Endothelial cell of umbilical vein (primary cell): Measurements from ENCODE around the gene NABP1. TPM values are rescaled to one million over a fixed set of nuclear protein-coding genes. Genes with fewer than 3 reads are reported as not detected.

Experiments used
- BruUV-seq: library from RNA; stranded (reverse); fragments of 400-500 nt; replicated peaks from 2 replicates; lab custom pipeline; 2021; lab: Mats Ljungman, UMichigan
- CTCF ChIA-PET: fragments of 300-600, 350-600 bp; sonication (Branson Sonifier 250); formaldehyde crosslinking; loops from one replicate; lab custom pipeline; 2021; ENCODE audit warnings: antibody characterized with exemption, inconsistent platforms; lab: Charles Lee
- POLR2A ChIA-PET: fragments of 300-600, 350-600 bp; sonication (Branson Sonifier 250); formaldehyde crosslinking; loops from one replicate; lab custom pipeline; 2021; ENCODE audit warnings: antibody characterized with exemption, inconsistent platforms; lab: Charles Lee
- DNase-seq: peaks from one replicate; pipeline ENCODE4 v3.0.0-alpha.2; 2011; ENCODE audit warnings: low read depth, low spot score
- FAIRE-seq: peaks from 2 replicates; lab custom pipeline; 2011; peaks lifted over from hg19 to GRCh38; lab: Jason Lieb, UNC
- H2AFZ ChIP-seq: 2 replicates; pipeline ENCODE4 v1.6.0; 2012; ENCODE audit warnings: low read depth, low read length, control low read depth, inconsistent platforms
- H3K27ac ChIP-seq: 2 replicates; pipeline ENCODE4 v1.5.1; 2011; ENCODE audit warnings: low read depth, mild to moderate bottlenecking, control low read depth, low read length, moderate library complexity; ENCODE audit not compliant: insufficient read depth
- H3K27me3 ChIP-seq, 2 experiments: 2 replicates each; pipeline versions ENCODE4 v1.6.0 to v1.6.1; 2011; ENCODE audit warnings: low read length in 2 of 2, mixed read lengths in 1 of 2; ENCODE audit not compliant: control insufficient read depth in 2 of 2, insufficient read depth in 2 of 2
- H3K36me3 ChIP-seq, 2 experiments: 2 replicates in 1 of 2; 3 replicates in 1 of 2; pipeline ENCODE4 v1.5.1; 2011; ENCODE audit warnings: low read length in 2 of 2, mild to moderate bottlenecking in 1 of 2, moderate library complexity in 1 of 2; ENCODE audit not compliant: control insufficient read depth in 2 of 2, insufficient read depth in 2 of 2; ENCODE audit errors: extremely low read depth in 1 of 2
- H3K4me1 ChIP-seq: 3 replicates; pipeline ENCODE4 v1.5.1; 2011; ENCODE audit warnings: mild to moderate bottlenecking, low read length; ENCODE audit not compliant: control insufficient read depth, insufficient read depth; ENCODE audit errors: extremely low read depth
- H3K4me2 ChIP-seq: 2 replicates; pipeline ENCODE4 v1.6.1; 2011; ENCODE audit warnings: low read length, control low read depth, mixed read lengths; ENCODE audit not compliant: insufficient read depth
- H3K4me3 ChIP-seq, 3 experiments: fragments of 200-600 bp in 1 of 3; sonication (generic), shearing (Covaris generic) in 1 of 3; replicated peaks in 1 of 3; 2 replicates each; pipeline ENCODE4 v1.5.1; 2011 to 2016; ENCODE audit warnings: control low read depth in 3 of 3, low read length in 3 of 3, mild to moderate bottlenecking in 2 of 3, inconsistent platforms in 1 of 3, low read depth in 1 of 3, moderate library complexity in 1 of 3; ENCODE audit not compliant: insufficient read depth in 1 of 3
- H3K79me2 ChIP-seq: 2 replicates; pipeline ENCODE4 v1.6.0; 2012; ENCODE audit warnings: low read length, inconsistent platforms; ENCODE audit not compliant: control insufficient read depth, insufficient read depth
- H3K9ac ChIP-seq: replicated peaks from 2 replicates; pipeline ENCODE3; 2011; ENCODE audit warnings: low read length, control low read depth; ENCODE audit not compliant: insufficient read depth; ENCODE audit errors: extremely low read depth
- H3K9me1 ChIP-seq: replicated peaks from 3 replicates; pipeline ENCODE4 v1.6.0; 2011; ENCODE audit warnings: mild to moderate bottlenecking, low read length; ENCODE audit not compliant: control insufficient read depth, insufficient read depth; ENCODE audit errors: extremely low read depth
- H3K9me3 ChIP-seq: replicated peaks from 2 replicates; pipeline ENCODE4 v1.5.1; 2012; ENCODE audit warnings: low read length, inconsistent platforms; ENCODE audit not compliant: control insufficient read depth, insufficient read depth
- H4K20me1 ChIP-seq: replicated peaks from 2 replicates; pipeline ENCODE3; 2011; ENCODE audit warnings: mild to moderate bottlenecking, low read length; ENCODE audit not compliant: control insufficient read depth, insufficient read depth; ENCODE audit errors: extremely low read depth
- EZH2 ChIP-seq: IDR thresholded peaks from 2 replicates; pipeline ENCODE4 v1.6.1; 2012; ENCODE audit warnings: borderline replicate concordance, low read depth, mild to moderate bottlenecking, moderate library complexity, low read length, inconsistent platforms; ENCODE audit not compliant: severe bottlenecking
- FOS ChIP-seq: IDR thresholded peaks from 2 replicates; pipeline ENCODE4 v1.6.1; 2011; ENCODE audit warnings: mild to moderate bottlenecking, low read length, moderate library complexity, borderline replicate concordance; ENCODE audit not compliant: insufficient read depth
- GATA2 ChIP-seq: IDR thresholded peaks from 2 replicates; pipeline ENCODE4 v1.7.0; 2011; ENCODE audit warnings: low read depth, mild to moderate bottlenecking, moderate library complexity, mixed read lengths, low read length; ENCODE audit not compliant: insufficient read length, insufficient read depth
- JUN ChIP-seq: IDR thresholded peaks from 2 replicates; pipeline ENCODE4 v1.6.1; 2011; ENCODE audit warnings: borderline replicate concordance, low read depth; ENCODE audit not compliant: insufficient read length, insufficient read depth
- MYC ChIP-seq: IDR thresholded peaks from one replicate; pipeline ENCODE4 v1.6.1; 2011; ENCODE audit warnings: mild to moderate bottlenecking, low read depth, low read length
- POLR2A ChIP-seq: IDR thresholded peaks from 2 replicates; pipeline ENCODE4 v1.6.1; 2012; ENCODE audit warnings: low read depth, mild to moderate bottlenecking, control low read depth, low read length
- POLR2AphosphoS5 ChIP-seq: IDR thresholded peaks from 2 replicates; pipeline ENCODE4 v1.6.1; 2012; ENCODE audit warnings: low read depth, mild to moderate bottlenecking, control low read depth, low read length, moderate library complexity; ENCODE audit not compliant: insufficient read depth
- dilution Hi-C: fragments of 300-500 bp; cut with MboI; formaldehyde crosslinking; loops from one replicate; pipeline ENCODE4 v1.15.0; 2019; ENCODE audit warnings: low sequenced_read_pairs; ENCODE audit not compliant: extremely low pct_ligation_motif_present
- intact Hi-C: fragments of 100-400 bp; cut with micrococcal nuclease; formaldehyde crosslinking; loops from one replicate; pipeline ENCODE4 v1.10.0; 2022
- polyA plus RNA-seq, 4 experiments: library from polyadenylated mRNA; depleted of rRNA in 3 of 4; stranded (reverse) in 3 of 4; unstranded in 1 of 4; fragments of >200 nt; gene quantifications; 2 replicates each; pipeline versions ENCODE4 v1.2.1 to v1.2.3, GENCODE V29; 2011 to 2012; ENCODE audit warnings: missing spikeins in 1 of 4
- total RNA-seq: library from RNA; stranded (reverse); gene quantifications from 2 replicates; pipeline ENCODE4 v1.2.3, GENCODE V29; 2021
- TF ChIP-seq, protein P1 (sequence below), 2 donors: IDR thresholded peaks; 1 replicate in 1 of 2; 2 replicates in 1 of 2; pipeline ENCODE4 v1.5.1; 2011; ENCODE audit warnings: low read length in 2 of 2, mild to moderate bottlenecking in 2 of 2, moderate library complexity in 2 of 2, control low read depth in 1 of 2, inconsistent platforms in 1 of 2, low read depth in 1 of 2; ENCODE audit not compliant: insufficient read depth in 1 of 2; ENCODE audit errors: extremely low read depth in 1 of 2
- TF ChIP-seq, protein P2 (sequence below): IDR thresholded peaks from 2 replicates; pipeline ENCODE4 v1.6.1; 2011; ENCODE audit not compliant: insufficient read depth, insufficient read length

NABP1 gene
- total and polyA plus RNA-seq, 2 donors (not counting 3 experiments of a cell fraction or from before 2014, with no cell fraction given), result 14.7 to 47.6 TPM

DNA sequence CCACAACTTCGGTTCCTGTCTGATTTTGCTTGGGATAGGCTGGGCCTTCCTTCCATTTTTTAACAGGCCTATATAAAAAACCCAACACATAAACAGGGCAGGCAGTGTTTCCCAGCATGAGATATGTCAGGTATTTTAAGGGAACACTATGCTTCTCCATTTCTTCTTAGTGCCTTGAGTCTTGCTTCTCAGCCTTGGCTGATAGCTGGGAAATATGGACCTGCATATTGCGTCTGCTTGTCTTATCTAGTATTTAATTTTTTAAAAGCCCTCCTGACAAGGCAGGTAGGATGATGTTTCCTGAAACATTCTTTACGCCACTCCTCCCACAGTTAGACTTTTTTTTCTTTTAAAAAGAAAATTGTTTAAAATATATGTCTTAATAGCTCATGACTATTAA lies 45.5 kb upstream of the NABP1 start:
- no peaks in the 10 kb centered on the region for H3K9me3 ChIP-seq
- H3K4me1 ChIP-seq, result peaks cover 10% of the 10 kb centered on the region
- H3K27me3 ChIP-seq, result no peaks in the 10 kb centered on the region
- TF ChIP-seq GATA2, result no peak
- TF ChIP-seq, protein P1, sequence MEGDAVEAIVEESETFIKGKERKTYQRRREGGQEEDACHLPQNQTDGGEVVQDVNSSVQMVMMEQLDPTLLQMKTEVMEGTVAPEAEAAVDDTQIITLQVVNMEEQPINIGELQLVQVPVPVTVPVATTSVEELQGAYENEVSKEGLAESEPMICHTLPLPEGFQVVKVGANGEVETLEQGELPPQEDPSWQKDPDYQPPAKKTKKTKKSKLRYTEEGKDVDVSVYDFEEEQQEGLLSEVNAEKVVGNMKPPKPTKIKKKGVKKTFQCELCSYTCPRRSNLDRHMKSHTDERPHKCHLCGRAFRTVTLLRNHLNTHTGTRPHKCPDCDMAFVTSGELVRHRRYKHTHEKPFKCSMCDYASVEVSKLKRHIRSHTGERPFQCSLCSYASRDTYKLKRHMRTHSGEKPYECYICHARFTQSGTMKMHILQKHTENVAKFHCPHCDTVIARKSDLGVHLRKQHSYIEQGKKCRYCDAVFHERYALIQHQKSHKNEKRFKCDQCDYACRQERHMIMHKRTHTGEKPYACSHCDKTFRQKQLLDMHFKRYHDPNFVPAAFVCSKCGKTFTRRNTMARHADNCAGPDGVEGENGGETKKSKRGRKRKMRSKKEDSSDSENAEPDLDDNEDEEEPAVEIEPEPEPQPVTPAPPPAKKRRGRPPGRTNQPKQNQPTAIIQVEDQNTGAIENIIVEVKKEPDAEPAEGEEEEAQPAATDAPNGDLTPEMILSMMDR (IDR thresholded peaks at IDR 0.05; ENCODE audit: extremely low read depth in 1 of 2, insufficient read depth in 1 of 2, low read depth in 1 of 2, low read length in 2 of 2), result no peak
- no peak for TF ChIP-seq JUN
- TF ChIP-seq POLR2A, result no peak
- intact Hi-C loops, result no loop called here
- BruUV-seq, result no TSS peak
- no peaks in the 10 kb centered on the region for H3K9me1 ChIP-seq
- ChIA-PET POLR2A (no interaction called here), CTCF (interaction anchor here (0.9 to 1.2 kb wide), 2 partner anchors 9 to 36 kb away, joined by 3 read pairs; no protein-coding TSS in a partner anchor)
- no peak overlapping the region for H3K27ac ChIP-seq
- H3K9ac ChIP-seq, result no peak overlapping the region
- no peaks in the 10 kb centered on the region for H3K36me3 ChIP-seq
- DNase-seq, result no peak
- H3K4me3 ChIP-seq, result no peak overlapping the region
- dilution Hi-C loops, result no loop called here
- no peak overlapping the region for H2AFZ ChIP-seq
- H3K4me2 ChIP-seq, result no peak overlapping the region
- no peak for FAIRE-seq
- no peaks in the 10 kb centered on the region for H3K79me2 ChIP-seq
- H4K20me1 ChIP-seq, result no peaks in the 10 kb centered on the region

DNA sequence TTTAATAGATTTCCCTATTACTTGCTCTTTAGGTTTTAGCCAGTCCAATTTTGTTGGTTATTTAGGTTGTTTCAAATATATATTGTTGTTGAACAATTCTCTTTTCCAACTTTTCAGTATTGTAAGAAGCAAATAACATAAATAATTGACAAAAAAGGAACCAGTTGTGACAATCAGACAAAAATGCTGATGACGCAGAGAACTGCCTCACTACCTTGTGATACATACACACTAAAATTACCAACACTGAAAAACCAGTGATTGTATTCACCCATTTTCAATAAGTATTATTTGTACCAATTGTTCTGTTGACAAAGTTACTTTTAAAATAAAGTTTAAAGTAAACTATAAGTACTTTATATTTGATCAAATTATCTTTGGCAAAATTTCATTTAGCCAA lies 43.1 kb upstream of the NABP1 start:
- Histone ChIP-seq H4K20me1 (no peaks in the 10 kb centered on the region), H3K4me3 (no peak overlapping the region), H2AFZ (no peak overlapping the region), H3K27ac (no peak overlapping the region), H3K4me2 (no peak overlapping the region), H3K9me1 (no peaks in the 10 kb centered on the region), H3K4me1 (peaks cover 22% of the 10 kb centered on the region), H3K79me2 (no peaks in the 10 kb centered on the region), H3K27me3 (no peaks in the 10 kb centered on the region), H3K9ac (no peak overlapping the region), H3K36me3 (no peaks in the 10 kb centered on the region), H3K9me3 (no peaks in the 10 kb centered on the region)
- no TSS peak for BruUV-seq
- DNase-seq (no peak), FAIRE-seq (no peak)
- dilution Hi-C loops (no loop called here), intact Hi-C loops (loop anchor here (5.0 kb wide), 1 partner anchor 43 kb away; the partner anchor contains the start of gene NABP1)
- ChIA-PET CTCF (no interaction called here), POLR2A (interaction anchor here (0.6 kb wide), 1 partner anchor 952 kb away, joined by 3 read pairs; no protein-coding TSS in a partner anchor)
- TF ChIP-seq JUN (no peak), EZH2 (no peak), POLR2AphosphoS5 (no peak), POLR2A (no peak), MYC (no peak), GATA2 (no peak), FOS (no peak)
- TF ChIP-seq, protein P1 (IDR thresholded peaks at IDR 0.05; ENCODE audit: extremely low read depth in 1 of 2, insufficient read depth in 1 of 2, low read depth in 1 of 2, low read length in 2 of 2), result no peak
- TF ChIP-seq, protein P2, sequence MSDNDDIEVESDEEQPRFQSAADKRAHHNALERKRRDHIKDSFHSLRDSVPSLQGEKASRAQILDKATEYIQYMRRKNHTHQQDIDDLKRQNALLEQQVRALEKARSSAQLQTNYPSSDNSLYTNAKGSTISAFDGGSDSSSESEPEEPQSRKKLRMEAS, result no peak
